ENCODE measurements around the gene TMEM88.

TMEM88 gene

DNA sequence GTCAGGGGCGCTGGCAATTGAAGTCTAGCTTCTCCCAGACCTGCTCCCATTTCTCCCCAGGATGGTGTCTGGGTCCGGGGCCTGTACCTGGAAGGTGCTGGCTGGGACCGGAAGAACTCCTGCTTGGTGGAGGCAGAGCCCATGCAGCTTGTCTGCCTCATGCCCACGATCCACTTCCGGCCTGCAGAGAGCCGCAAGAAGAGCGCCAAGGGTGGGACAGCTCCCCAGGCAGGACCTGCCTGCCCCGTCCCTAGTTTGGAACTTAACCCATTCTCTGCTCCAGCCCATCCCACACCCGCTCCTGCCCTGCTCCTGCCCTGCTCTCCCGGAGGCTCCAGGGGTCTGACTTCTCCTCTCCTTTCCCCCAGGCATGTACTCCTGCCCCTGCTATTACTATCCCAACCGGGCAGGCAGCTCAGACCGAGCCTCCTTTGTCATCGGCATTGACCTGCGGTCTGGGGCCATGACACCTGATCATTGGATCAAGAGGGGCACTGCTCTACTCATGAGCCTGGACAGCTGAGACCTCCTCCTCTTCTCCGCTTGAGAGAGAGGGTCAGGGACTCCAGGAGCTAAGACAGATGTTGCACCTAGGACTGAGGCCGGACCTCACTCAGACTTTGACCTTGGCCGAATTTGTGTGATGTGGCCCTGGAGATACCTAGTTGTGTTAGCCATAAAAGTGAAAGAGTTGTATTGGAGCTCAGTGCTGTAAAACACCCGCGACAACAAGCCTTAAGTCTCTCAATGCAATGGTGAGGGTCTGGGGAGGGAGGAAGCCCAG, 21.7 kb upstream of the TMEM88 start:
- DNase-seq = no peak

DNA sequence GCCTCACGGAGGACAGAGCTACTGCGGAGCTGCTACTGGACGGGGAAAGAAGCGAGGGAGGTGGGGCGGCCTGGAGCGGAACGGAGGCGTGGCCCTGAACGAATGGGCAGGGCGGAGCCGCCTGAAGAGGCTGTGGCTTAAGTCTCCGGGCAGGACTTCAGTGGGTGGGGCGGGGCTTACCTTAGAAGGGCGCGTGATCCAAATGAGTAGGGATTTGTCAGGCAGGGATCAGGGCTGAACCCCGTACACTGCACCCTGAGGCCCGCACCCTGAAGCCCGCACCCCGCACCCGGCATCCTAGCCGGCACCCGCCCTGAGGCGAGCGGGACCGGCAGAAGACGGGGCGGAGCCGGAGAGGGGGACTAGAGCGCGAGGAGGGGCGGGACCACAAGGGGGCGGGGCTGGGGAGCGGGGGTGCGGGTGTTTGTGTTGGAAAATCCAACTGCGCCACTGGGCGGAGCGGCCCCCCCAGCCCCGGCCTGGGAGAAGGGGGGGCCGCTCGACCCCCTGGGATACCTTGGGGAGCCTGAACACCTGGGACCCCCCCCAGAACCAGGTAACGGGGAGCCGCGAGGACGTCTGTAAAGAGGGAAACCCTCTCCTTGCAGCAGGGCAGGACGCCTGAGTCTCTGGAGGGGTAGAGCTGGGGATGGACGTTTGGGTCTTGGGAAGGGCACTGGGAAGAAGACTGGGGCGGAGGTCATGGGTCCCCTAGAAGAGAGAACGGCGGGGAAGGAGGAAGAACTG, 20.9 kb upstream of the TMEM88 start, which contains the start of gene KDM6B:
TSS of gene KDM6B (plus strand) at position 423 of the 747 bp plus-strand sequence. CDS start 11,338 bp downstream, outside the sequence.
- peak in 55 of 58 donors; percentile 45 to 94 (median 85) for DNase-seq

- DNase-seq = peak in 7 of 58 donors; percentile 37 to 65 (median 52)
Measured at GRCh38 chr17:7834542-7834956, 20.3 kb upstream of the TMEM88 start.

DNA sequence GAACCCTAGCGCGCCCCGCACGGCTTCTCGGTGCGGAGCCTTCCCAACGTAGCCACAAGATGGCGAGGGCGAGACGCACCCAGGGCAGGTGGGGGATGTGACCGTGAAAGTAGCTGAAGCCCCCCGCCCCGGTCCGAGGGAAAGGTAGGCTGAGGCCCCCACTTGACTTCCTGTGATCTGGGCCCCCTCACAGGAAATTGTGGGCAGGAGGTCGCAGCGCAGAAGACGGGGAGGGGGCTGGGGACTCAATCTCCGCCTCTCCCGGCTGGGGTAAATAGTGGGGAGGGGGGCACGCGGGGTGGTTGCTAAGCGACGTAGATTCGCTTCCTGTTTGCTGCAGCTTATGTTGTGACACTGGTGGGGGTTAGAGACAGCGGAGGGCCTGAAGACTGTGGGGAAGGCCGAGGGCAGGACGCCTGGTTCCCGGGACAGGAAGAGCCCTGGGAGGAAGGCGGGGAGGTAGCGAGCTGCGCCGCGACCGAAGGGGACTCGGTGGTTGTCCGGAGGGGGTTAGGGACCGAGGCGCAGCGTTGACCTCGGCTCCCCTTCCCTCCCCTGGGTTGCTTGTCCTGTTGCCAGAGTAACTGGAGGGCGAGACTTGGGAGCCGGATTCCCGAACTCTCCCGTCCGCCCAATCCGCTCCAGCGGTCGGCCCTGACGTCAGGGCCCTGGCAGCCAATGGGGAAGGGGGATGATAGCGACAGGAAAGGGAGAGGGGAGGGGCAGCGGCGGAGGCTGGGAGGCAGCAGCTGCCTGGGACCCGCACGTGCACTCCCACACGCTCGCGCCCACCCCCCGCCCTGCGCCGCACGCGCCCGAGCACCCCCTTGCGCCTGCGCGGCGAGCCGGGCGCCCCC, 19.7 kb upstream of the TMEM88 start:
- DNase-seq = peak; percentile 83 to 99 (median 96)

DNA sequence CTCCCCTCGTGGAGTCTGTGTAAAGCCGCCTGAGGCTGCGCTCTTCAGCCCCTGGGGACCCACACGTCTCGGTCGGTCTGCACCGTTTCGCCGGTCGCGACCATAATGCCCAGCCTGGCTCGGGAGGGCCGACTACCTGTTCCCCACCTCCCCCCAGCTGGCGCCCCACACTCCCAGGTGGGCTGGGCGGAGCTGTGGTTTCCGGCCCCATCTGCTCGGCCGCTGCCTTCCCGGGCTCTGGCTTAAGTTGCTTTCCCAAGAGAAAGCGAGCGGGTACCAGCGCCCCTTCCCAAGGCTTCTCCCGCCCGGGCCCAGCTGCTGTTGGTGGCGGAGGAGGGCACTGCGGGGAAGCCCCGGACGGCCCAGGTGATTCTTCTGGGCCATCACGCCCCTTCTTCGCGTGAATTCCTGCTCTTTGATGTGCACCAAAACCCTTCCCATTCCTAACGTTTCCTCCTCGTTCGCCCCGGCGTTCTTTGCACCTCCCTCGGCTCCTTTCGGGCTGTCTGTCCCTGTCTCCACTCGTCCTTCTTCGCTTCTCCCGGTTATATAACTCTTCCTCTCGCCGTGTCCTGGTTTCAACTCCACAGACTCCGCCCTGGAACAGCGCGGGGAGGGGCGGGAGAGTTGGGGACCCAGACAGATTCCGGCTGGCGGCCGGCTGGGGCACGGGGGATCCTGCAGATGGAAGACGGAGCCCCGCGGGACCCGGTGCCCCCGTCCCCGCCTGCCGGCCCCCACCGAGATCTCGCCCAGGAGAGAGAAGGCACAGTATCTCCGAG, 18.9 kb upstream of the TMEM88 start:
- DNase-seq = peak in 51 of 58 donors; percentile 15 to 81 (median 62)

DNA sequence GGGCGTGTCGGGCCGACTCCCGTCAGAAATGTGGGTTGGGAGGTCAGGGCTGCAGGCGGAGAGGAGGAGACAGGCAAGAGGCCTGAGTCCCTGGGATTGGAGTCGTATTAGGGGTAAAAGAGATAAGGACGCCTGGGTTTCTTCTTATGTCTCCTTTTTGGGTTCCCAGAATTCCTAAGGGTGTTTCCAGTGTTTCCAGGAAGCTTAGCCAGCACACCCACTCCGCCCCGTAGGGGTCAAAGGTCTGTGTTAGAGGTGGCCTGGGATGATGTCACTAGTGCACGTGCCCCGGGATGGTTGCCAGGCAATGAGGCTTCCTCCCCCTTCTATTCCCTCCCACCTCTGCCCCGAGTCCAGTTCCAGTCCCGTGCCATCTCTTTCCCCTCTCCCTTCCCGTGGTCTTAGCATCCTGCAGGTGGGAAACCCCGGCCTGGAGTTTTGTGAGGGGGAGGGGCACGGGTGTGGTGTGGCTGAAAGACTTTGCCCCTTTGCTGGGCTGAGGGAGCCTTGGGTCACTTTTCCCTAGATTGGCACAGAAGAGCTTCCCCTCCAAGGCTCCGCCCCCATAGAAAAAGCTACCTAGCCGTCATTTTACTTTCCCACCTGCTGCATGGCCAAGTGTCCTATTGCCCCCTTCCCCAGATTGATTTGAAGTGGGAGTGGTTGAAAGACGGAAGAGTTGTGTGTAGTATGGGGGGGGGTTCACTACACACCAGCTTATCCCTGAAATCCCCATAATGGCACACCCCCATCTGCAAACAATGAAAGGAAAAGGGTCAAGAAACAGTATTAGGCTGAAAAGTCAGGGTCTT, 18.1 kb upstream of the TMEM88 start:
- peak in 48 of 58 donors; percentile 18 to 80 (median 54) for DNase-seq

- DNase-seq = no peak
Measured at GRCh38 chr17:7837408-7838088, 17.3 kb upstream of the TMEM88 start.

DNA sequence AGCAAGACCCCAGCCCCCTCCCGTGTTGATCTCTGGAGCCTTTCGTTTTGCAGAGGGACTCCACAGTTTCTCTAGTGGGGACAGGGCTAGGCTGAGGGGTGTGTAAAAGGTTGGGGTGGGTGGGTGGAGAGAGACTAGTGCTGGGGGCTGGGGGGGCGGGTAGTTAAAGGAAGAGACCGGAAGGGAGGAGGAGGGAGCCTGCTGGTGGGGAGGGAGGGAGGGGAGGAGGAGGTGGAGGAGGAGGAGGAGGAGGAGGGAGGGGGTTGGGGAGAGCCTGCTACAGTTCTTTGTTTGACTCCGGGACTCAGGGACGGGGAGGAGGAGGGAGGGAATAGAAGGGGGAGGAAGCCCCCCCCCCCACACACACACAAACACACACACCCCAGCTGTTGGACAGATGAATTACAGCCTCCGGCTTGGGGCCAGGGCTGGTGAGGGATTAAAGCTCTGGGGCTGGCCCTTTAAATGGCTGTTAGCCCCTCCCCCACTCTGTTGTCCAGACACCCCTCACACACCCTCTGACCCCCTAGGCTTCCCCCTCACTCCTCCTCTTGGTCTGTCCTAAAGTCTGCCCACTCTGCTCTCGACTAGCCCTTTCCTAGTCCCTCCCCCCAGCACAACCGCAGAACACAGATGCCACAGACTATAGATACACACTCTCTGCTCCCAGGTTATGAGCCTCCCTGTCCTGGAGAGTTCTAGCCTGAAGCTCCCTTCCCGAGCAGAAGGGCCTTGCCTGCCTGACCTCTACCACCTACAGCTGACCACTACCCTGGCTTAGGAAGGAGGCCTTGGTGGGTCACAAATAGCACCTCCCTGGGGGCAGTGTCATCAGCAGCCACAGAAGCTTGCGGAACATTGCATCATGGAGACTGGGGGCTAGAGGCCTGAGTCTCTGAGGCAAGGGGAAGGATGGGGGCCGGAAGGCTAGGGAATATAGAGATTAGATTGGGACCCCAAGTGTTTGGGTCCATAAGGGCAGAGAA, 16.5 kb upstream of the TMEM88 start:
- peak in 27 of 58 donors; percentile 15 to 67 (median 50) for DNase-seq

DNA sequence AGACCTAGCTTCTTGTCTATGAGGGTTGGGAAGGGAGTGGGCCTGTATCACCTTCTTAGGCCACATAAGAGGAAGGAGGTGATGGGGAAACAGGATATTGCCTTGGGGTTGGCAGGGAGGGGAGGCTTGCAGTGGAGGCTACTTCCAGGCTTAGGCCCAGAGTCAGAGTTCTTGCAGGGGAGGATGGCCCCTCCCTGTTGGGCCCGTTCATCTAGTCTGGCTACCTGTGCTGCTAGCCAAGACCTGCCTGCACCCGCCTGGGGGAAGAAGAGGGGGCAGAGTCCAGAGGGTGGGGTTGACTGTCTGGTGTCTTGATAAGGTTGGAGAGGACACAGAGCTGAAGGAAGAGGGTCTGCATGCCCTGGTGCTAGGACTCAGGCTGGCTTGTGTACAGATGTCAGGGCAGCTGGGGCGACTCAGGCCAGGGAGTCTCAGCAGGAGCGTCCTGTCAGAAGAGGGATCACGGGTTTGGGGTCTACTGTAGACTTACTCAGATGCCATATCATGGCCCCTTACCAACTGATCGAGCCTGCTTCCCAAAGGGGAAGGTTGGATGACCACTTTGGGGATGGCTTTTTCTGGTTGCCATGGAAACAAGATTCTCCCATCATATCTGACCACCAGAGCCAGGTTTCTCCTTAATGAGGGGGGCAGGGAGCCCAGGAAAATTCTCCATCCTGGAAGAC, 15.5 kb upstream of the TMEM88 start:
- DNase-seq = no peak

DNA sequence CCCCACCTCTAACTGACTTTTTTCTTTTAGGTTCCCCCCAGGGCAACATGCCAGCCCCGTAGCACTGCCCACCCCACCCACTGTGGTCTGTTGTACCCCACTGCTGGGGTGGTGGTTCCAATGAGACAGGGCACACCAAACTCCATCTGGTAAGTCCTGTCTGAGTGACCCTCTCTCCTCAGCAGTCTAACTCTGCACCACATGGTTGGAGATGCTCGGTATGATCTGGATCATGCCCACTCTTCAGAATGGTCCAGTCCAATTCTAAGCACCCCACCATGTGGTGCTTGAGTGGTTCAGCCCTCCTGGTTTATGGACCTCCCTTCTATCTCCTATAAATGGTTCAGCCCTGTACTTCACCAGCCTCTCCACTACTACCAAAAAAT, 15.0 kb upstream of the TMEM88 start:
- DNase-seq = peak in 1 of 58 donors; percentile 36

DNA sequence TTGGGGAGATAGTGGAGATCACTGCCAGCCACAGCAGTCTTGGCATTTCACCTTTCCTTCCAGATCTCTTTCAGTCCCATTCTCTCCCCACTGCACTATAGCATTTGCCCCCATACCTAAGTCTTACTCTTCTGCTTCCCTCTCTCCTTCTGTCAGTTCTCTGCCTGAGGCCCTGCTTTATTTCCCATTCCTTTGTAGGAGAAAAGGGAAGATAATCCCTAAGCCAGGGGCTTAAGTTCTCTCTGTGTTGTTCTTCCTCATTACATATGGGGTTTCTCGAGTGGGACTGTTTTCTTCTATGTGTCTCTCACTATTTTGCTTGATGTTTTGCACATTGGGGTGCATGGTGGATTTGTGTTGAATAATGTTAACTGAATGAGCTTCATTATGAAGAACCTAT, 14.4 kb upstream of the TMEM88 start:
- no peak for DNase-seq

- no peak for DNase-seq
Measured at GRCh38 chr17:7840875-7841274, 14.0 kb upstream of the TMEM88 start.

GRCh38 chr17:7841396-7841914, 13.4 kb upstream of the TMEM88 start:
- peak in 54 of 58 donors; percentile 51 to 96 (median 84) for DNase-seq

GRCh38 chr17:7841915-7842379, 12.9 kb upstream of the TMEM88 start:
- peak; percentile 63 to 96 (median 88) for DNase-seq

DNA sequence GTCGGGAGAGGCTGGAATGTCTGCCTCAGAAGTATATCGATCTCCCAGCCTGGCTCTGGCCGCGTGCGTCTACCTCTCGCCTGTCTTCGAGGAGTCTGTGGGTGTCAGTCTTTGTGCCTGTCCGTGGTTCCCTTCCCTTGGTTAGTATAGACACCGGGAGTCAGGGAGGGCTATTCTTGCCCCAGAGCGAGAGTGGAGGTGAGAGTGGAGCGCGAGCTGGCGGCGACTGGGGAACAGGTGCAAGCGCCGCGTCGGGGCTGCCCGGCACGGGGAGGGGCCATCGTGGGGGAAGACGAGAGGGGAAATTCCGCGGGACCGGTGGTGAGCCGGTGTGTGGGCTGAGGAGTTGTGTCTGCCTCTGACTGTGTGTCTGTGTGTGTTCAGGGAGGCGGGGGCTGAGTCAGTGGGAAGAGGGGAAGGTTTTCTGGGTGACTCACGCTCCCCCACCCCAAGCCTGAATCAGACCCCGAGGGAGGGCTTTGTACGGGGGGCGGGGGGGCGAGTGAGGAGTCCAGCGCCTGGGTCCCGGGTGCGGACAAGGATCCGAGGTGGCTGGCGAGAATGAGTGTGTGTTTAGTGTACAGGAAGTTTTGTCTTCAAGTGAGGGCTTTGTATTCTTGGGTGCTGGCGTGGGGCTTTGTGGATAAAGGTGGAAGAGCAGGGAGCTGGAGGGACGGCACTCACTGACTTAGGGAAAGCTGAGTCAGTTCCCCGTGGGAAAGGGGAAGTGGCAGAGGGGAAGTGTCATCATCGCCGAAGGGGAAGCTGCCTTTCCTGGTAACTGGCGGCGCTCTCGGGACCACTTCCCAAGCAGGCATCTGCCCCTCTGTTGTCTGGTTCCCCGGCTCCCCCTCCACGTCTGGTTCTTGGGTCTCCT, 12.2 kb upstream of the TMEM88 start:
- peak in 44 of 58 donors; percentile 31 to 87 (median 62) for DNase-seq

DNA sequence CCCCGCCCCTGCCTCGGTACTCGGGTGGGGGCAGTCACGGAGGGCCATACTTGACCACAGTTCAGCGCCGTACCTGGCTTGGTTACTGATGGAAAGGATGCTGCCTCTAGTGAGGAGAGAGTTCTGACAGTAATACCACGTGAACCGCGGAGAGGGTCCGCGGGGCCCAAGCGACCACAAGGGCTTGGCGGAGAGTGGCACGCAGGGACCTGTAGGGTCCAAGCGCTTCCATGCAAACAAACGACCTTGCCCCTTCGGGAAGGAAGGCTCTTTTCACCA, 11.7 kb upstream of the TMEM88 start:
- DNase-seq = peak in 1 of 58 donors; percentile 59

Measured in anterior cingulate cortex (tissue), 58 donors.